Sigmoid colon (tissue), 3 donors: ENCODE measurements around the gene RAPGEF5.

Experiments
- POLR2A ChIP-seq, 2 donors: fragments of 450-650 bp; IDR thresholded peaks; one replicate each; pipeline ENCODE4 v1.6.1; 2016; ENCODE audit warnings: antibody characterized with exemption in 2 of 2, mild to moderate bottlenecking in 2 of 2, moderate library complexity in 2 of 2
- TF ChIP-seq, protein P1 (sequence below), 4 experiments: fragments of 450-650 bp in 3 of 4; fragments of 200-600 bp in 1 of 4; IDR thresholded peaks; one replicate each; pipeline ENCODE4 v1.5.1; 2016 to 2019; ENCODE audit warnings: antibody characterized with exemption in 4 of 4, mild to moderate bottlenecking in 3 of 4, moderate library complexity in 2 of 4

- TF ChIP-seq POLR2A (IDR thresholded peaks at IDR 0.05): no peak
- TF ChIP-seq, protein P1, sequence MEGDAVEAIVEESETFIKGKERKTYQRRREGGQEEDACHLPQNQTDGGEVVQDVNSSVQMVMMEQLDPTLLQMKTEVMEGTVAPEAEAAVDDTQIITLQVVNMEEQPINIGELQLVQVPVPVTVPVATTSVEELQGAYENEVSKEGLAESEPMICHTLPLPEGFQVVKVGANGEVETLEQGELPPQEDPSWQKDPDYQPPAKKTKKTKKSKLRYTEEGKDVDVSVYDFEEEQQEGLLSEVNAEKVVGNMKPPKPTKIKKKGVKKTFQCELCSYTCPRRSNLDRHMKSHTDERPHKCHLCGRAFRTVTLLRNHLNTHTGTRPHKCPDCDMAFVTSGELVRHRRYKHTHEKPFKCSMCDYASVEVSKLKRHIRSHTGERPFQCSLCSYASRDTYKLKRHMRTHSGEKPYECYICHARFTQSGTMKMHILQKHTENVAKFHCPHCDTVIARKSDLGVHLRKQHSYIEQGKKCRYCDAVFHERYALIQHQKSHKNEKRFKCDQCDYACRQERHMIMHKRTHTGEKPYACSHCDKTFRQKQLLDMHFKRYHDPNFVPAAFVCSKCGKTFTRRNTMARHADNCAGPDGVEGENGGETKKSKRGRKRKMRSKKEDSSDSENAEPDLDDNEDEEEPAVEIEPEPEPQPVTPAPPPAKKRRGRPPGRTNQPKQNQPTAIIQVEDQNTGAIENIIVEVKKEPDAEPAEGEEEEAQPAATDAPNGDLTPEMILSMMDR (IDR thresholded peaks at IDR 0.05): no peak
Measured at GRCh38 chr7:22375359-22376048, 18.6 kb upstream of the RAPGEF5 start.
